ENCODE measurements around the gene IQSEC1. TPM values are rescaled to one million over a fixed set of nuclear protein-coding genes. Genes with fewer than 3 reads are reported as not detected.

Gene IQSEC1
- total and polyA plus RNA-seq, 2 donors (not counting 1 experiment from before 2014, with no cell fraction given): 96.7 to 222 TPM

GRCh38 chr3:13023235-13023970 is 49.8 kb downstream of the IQSEC1 start:
- Mint-ChIP-seq H3K4me1 (peaks cover 75% of the 10 kb centered on the region), H3K27ac (peak overlapping the region; percentile 95), H3K9me3 (ENCODE audit: insufficient read depth) (no peaks in the 10 kb centered on the region), H3K27me3 (no peaks in the 10 kb centered on the region), H3K4me3 (peak overlapping the region; percentile 100)
- Histone ChIP-seq H3K27me3 (replicated peaks in 1 of 4; ENCODE audit: control extremely low read depth in 1 of 4, control insufficient read depth in 3 of 4, insufficient read depth in 4 of 4, low read length in 3 of 4) (no peaks in the 10 kb centered on the region), H3K36me3 (replicated peaks in 1 of 2; ENCODE audit: control extremely low read depth in 1 of 2, control insufficient read depth in 1 of 2, extremely low read depth in 1 of 2, insufficient read depth in 2 of 2, low read length in 1 of 2) (peaks cover 0 to 15% of the 10 kb centered on the region in 2 experiments), H3K9me3 (ENCODE audit: control extremely low read depth in 1 of 3, control insufficient read depth in 2 of 3, insufficient read depth in 1 of 3, low read length in 2 of 3) (no peaks in the 10 kb centered on the region), H3K4me3 (ENCODE audit: control extremely low read depth in 1 of 5, extremely low read depth in 1 of 5, insufficient read depth in 1 of 5, low read depth in 2 of 5, low read length in 4 of 5) (peak overlapping the region in 1 of 5 experiments; percentile 98), H2AFZ (ENCODE audit: insufficient read depth, low read depth, low read length, poor library complexity, severe bottlenecking) (no peak overlapping the region), H3K9ac (ENCODE audit: low read length) (peak overlapping the region; percentile 86), H3K4me2 (replicated peaks; ENCODE audit: low read depth, low read length, poor library complexity, severe bottlenecking) (peak overlapping the region; percentile 94), H4K20me1 (ENCODE audit: control insufficient read depth, insufficient read depth, low read length, poor library complexity, severe bottlenecking) (peaks cover 3% of the 10 kb centered on the region), H3K79me2 (ENCODE audit: control insufficient read depth, insufficient read depth, low read length) (peaks cover 96% of the 10 kb centered on the region), H3K4me1 (ENCODE audit: control insufficient read depth in 2 of 2, insufficient read depth in 2 of 2, low read length in 2 of 2) (peaks cover 43 to 52% of the 10 kb centered on the region in 2 donors), H3K27ac (ENCODE audit: low read length in 2 of 2) (peak overlapping the region; percentile 96 to 97)
- WGBS (ENCODE audit: insufficient coverage): 54% methylated on average over 5 of the region's 5 CpGs
- DNase-seq: peak; percentile 65
- POLR2A ChIA-PET: interaction anchor here (1.0 to 2.4 kb wide), 9 partner anchors 11 to 360 kb away, joined by 3 to 29 read pairs (median 4); partner anchors contain the start of gene RAF1
- intact Hi-C loops (cut with micrococcal nuclease): loop anchor here (5.0 kb wide), 2 partner anchors 89 to 429 kb away; no protein-coding TSS in a partner anchor
- ATAC-seq (ENCODE audit: low read depth): peak; percentile 52
- TF ChIP-seq EZH2 (IDR thresholded peaks at IDR 0.05; ENCODE audit: borderline replicate concordance, insufficient read depth, low read depth, low read length, poor library complexity, severe bottlenecking) (no peak), CTCF (IDR thresholded peaks at IDR 0.05) (no peak)
- CTCF ChIA-PET: interaction anchor here (0.9 to 5.7 kb wide), 10 partner anchors 12 to 68 kb away, joined by 3 to 42 read pairs (median 10); no protein-coding TSS in a partner anchor
